OCI-LY3 (cell line): ENCODE data around the gene LDLRAD4.

Experiments
- CTCF ChIP-seq: fragments of 200-600, 300-600 bp; sonication (generic); IDR thresholded peaks from 2 replicates; pipeline ENCODE4 v1.5.1; 2014; ENCODE audit warnings: antibody characterized with exemption, low read length, low read depth
- EZH2phosphoT487 ChIP-seq: fragments of 200-600 bp; shearing (Covaris generic); IDR thresholded peaks from 2 replicates; pipeline ENCODE4 v1.6.1; 2018; ENCODE audit warnings: antibody characterized with exemption, mixed run types, low read depth

- TF ChIP-seq CTCF (no peak), EZH2phosphoT487 (no peak)
Measured at GRCh38 chr18:13390711-13391110, 172.2 kb downstream of the LDLRAD4 start.
